DOHH2 (cell line): ENCODE results near the gene EPB41.
"Not testable (repeated sequence)": the region's sequence is repeated elsewhere in the genome, so short reads cannot be mapped to it uniquely, and the experiment has no call there.

Experiments used
- H3F3A ChIP-seq: fragments of 200-600 bp; sonication (generic), shearing (Covaris generic); 2 replicates; pipeline ENCODE4 v1.6.0; 2016; ENCODE audit warnings: antibody characterized with exemption, mild to moderate bottlenecking; ENCODE audit not compliant: control insufficient read depth, insufficient read depth
- H3K27ac ChIP-seq: fragments of 200-600 bp; sonication (generic); 2 replicates; pipeline ENCODE4 v1.5.1; 2014; ENCODE audit warnings: low read depth, mild to moderate bottlenecking, low read length, moderate library complexity
- H3K27me3 ChIP-seq: fragments of 200-600 bp; sonication (generic); 2 replicates; pipeline ENCODE4 v1.6.1; 2014; ENCODE audit warnings: mild to moderate bottlenecking, low read length, mixed read lengths; ENCODE audit not compliant: control insufficient read depth
- H3K36me3 ChIP-seq: fragments of 200-600 bp; sonication (generic); 2 replicates; pipeline ENCODE4 v1.6.1; 2014; ENCODE audit warnings: mild to moderate bottlenecking, low read length, moderate library complexity, mixed read lengths; ENCODE audit not compliant: control insufficient read depth
- H3K4me1 ChIP-seq: fragments of 200-600 bp; sonication (generic); 2 replicates; pipeline ENCODE4 v1.6.1; 2014; ENCODE audit warnings: mild to moderate bottlenecking, low read length, mixed read lengths; ENCODE audit not compliant: control insufficient read depth
- H3K4me2 ChIP-seq: fragments of 200-600 bp; sonication (generic); 2 replicates; pipeline ENCODE4 v1.6.0; 2014; ENCODE audit warnings: mild to moderate bottlenecking, low read length, moderate library complexity
- H3K4me3 ChIP-seq: fragments of 200-600 bp; sonication (generic); 2 replicates; pipeline ENCODE4 v1.5.1; 2014; ENCODE audit warnings: mild to moderate bottlenecking, low read length, mixed read lengths
- H3K79me2 ChIP-seq: fragments of 200-600 bp; sonication (generic); 2 replicates; pipeline ENCODE4 v1.6.1; 2014; ENCODE audit warnings: mild to moderate bottlenecking, low read length, mixed read lengths; ENCODE audit not compliant: control insufficient read depth
- H3K9me2 ChIP-seq: fragments of 200-600 bp; sonication (generic); replicated peaks from 2 replicates; pipeline ENCODE4 v1.6.1; 2014; ENCODE audit warnings: mild to moderate bottlenecking, low read length, mixed read lengths; ENCODE audit not compliant: control insufficient read depth
- H3K9me3 ChIP-seq: fragments of 200-600 bp; sonication (generic); 2 replicates; pipeline ENCODE4 v1.6.1; 2014; ENCODE audit warnings: antibody characterized with exemption, low read length, mixed read lengths; ENCODE audit not compliant: control insufficient read depth, insufficient read depth
- H4K20me1 ChIP-seq: fragments of 200-600 bp; sonication (generic); 2 replicates; pipeline ENCODE4 v1.6.0; 2014; ENCODE audit warnings: low read depth, mild to moderate bottlenecking, antibody characterized with exemption, low read length, moderate library complexity; ENCODE audit not compliant: control insufficient read depth, insufficient read depth
- CTCF ChIP-seq: fragments of 200-600 bp; sonication (generic); IDR thresholded peaks from one replicate; pipeline ENCODE4 v1.5.1; 2014; ENCODE audit warnings: antibody characterized with exemption, mild to moderate bottlenecking, low read depth, low read length; ENCODE audit not compliant: poor library complexity, severe bottlenecking
- EZH2phosphoT487 ChIP-seq: fragments of 200-600 bp; sonication (generic); IDR thresholded peaks from 2 replicates; pipeline ENCODE4 v1.6.1; 2017; ENCODE audit warnings: borderline replicate concordance, mild to moderate bottlenecking, antibody characterized with exemption, low read length, moderate library complexity, mixed read lengths

EPB41 gene

GRCh38 chr1:29144178-29144577 lies 229.8 kb downstream of the EPB41 start:
- no peak overlapping the region for H3K4me3 ChIP-seq
- H3K27ac ChIP-seq, result no peak overlapping the region
- TF ChIP-seq EZH2phosphoT487, result no peak
- no peak for TF ChIP-seq CTCF
- H3K36me3 ChIP-seq, result peaks cover 36% of the 10 kb centered on the region
- 0 out of 2 replicates have a peak, but pooled peaks cover 7% of the 10 kb centered on the region for H3F3A ChIP-seq
- no peaks in the 10 kb centered on the region for H3K9me3 ChIP-seq
- H3K27me3 ChIP-seq, result no peaks in the 10 kb centered on the region
- H3K4me1 ChIP-seq, result peaks cover 18% of the 10 kb centered on the region
- no peaks in the 10 kb centered on the region for H3K9me2 ChIP-seq
- H3K79me2 ChIP-seq, result no peaks in the 10 kb centered on the region
- H4K20me1 ChIP-seq, result no peaks in the 10 kb centered on the region
- no peak overlapping the region for H3K4me2 ChIP-seq

GRCh38 chr1:29145739-29146437 lies 231.5 kb downstream of the EPB41 start:
- no peak overlapping the region for H3K4me3 ChIP-seq
- no peak overlapping the region for H3K4me2 ChIP-seq

GRCh38 chr1:29148656-29149491 lies 234.5 kb downstream of the EPB41 start:
- TF ChIP-seq CTCF (no peak), EZH2phosphoT487 (no peak)
- peaks cover 3% of the 10 kb centered on the region; the same call in 1 of the 2 replicates for H3K4me1 ChIP-seq
- no peak overlapping the region for H3K4me2 ChIP-seq
- H3K79me2 ChIP-seq, result peaks cover 2% of the 10 kb centered on the region; the same call in 1 of the 2 replicates
- H3F3A ChIP-seq, result 0 out of 2 replicates have a peak, but pooled peaks cover 2% of the 10 kb centered on the region
- H3K36me3 ChIP-seq, result peaks cover 78% of the 10 kb centered on the region
- no peaks in the 10 kb centered on the region for H3K9me3 ChIP-seq
- no peaks in the 10 kb centered on the region for H3K9me2 ChIP-seq
- H3K4me3 ChIP-seq, result no peak overlapping the region
- no peaks in the 10 kb centered on the region for H3K27me3 ChIP-seq
- no peak overlapping the region for H3K27ac ChIP-seq
- H4K20me1 ChIP-seq, result peaks cover 3% of the 10 kb centered on the region; the same call in 1 of the 2 replicates

More at GRCh38 chr1:29145739-29146437, 231.5 kb downstream of the EPB41 start:
- Histone ChIP-seq H3K4me1 (peaks cover 18% of the 10 kb centered on the region), H4K20me1 (no peaks in the 10 kb centered on the region), H3K27me3 (no peaks in the 10 kb centered on the region), H3K79me2 (peaks cover 2% of the 10 kb centered on the region; the same call in 1 of the 2 replicates), H3K27ac (no peak overlapping the region), H3K36me3 (peaks cover 49% of the 10 kb centered on the region), H3K9me3 (no peaks in the 10 kb centered on the region), H3F3A (0 out of 2 replicates have a peak, but pooled peaks cover 7% of the 10 kb centered on the region), H3K9me2 (no peaks in the 10 kb centered on the region)
- TF ChIP-seq EZH2phosphoT487, result no peak
- TF ChIP-seq CTCF, result no peak

GRCh38 chr1:29150346-29150745 lies 236.0 kb downstream of the EPB41 start:
- not testable (repeated sequence) for H3K4me1 ChIP-seq, H3K9me2 ChIP-seq, H4K20me1 ChIP-seq, H3F3A ChIP-seq, H3K4me3 ChIP-seq, H3K9me3 ChIP-seq, H3K27ac ChIP-seq, H3K4me2 ChIP-seq, H3K79me2 ChIP-seq, H3K27me3 ChIP-seq
- H3K36me3 ChIP-seq, result peaks cover 92% of the 10 kb centered on the region
